ENCODE measurements around the gene IL16. TPM values are rescaled to one million over a fixed set of nuclear protein-coding genes. Genes with fewer than 3 reads are reported as not detected.

Gene IL16
- total RNA-seq, 2 experiments from 2014 or later = 76.0 to 81.3 TPM

DNA sequence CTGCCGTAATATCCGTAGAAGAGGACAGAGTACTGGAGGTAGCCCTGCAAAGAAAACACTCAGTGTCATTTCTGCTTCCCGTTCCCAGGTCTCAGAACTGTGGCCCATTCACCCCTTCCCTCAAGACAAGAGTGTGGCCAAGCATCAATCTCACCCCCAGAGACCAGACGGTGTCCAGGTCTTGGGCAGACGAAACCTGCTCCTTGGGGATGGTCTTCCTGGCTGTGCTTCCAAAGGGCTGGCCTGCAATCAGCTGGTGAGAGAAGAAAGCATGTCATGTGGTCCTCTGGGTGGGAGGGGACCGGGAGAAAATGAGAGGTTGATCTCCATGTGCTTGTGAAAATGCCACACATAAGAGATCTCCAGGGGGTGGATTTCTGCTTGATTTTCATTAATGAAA is 161.6 kb downstream of the IL16 start:
- TF ChIP-seq, protein P1, sequence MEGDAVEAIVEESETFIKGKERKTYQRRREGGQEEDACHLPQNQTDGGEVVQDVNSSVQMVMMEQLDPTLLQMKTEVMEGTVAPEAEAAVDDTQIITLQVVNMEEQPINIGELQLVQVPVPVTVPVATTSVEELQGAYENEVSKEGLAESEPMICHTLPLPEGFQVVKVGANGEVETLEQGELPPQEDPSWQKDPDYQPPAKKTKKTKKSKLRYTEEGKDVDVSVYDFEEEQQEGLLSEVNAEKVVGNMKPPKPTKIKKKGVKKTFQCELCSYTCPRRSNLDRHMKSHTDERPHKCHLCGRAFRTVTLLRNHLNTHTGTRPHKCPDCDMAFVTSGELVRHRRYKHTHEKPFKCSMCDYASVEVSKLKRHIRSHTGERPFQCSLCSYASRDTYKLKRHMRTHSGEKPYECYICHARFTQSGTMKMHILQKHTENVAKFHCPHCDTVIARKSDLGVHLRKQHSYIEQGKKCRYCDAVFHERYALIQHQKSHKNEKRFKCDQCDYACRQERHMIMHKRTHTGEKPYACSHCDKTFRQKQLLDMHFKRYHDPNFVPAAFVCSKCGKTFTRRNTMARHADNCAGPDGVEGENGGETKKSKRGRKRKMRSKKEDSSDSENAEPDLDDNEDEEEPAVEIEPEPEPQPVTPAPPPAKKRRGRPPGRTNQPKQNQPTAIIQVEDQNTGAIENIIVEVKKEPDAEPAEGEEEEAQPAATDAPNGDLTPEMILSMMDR (conservative IDR thresholded peaks at IDR 0.05; ENCODE audit: low read length) = no peak
- no peak for TF ChIP-seq EZH2phosphoT487 (IDR thresholded peaks at IDR 0.05; ENCODE audit: borderline replicate concordance, low read depth, low read length)
- H3K4me2 ChIP-seq (ENCODE audit: low read length) = no peak overlapping the region
- H3K9me2 ChIP-seq (ENCODE audit: insufficient read depth, low read length) = no peaks in the 10 kb centered on the region; the same call in 1 of the 2 replicates
- intact Hi-C loops (cut with micrococcal nuclease; ENCODE audit: unreplicated experiment) = no loop called here
- CTCF ChIA-PET (ENCODE audit: unreplicated experiment) = no interaction called here
- H3K4me1 ChIP-seq (ENCODE audit: insufficient read depth, low read length, poor library complexity, severe bottlenecking) = no peaks in the 10 kb centered on the region
- H3K9me3 ChIP-seq (ENCODE audit: low read length) = no peaks in the 10 kb centered on the region
- no peak overlapping the region for H2AFZ ChIP-seq (ENCODE audit: low read length)
- DNase-seq (ENCODE audit: low spot score) = no peak
- H3K27ac ChIP-seq (ENCODE audit: low read depth, low read length, poor library complexity, severe bottlenecking) = no peak overlapping the region
- H3K36me3 ChIP-seq (ENCODE audit: insufficient read depth, low read length) = no peaks in the 10 kb centered on the region
- POLR2A ChIA-PET = no interaction called here
- H3K79me2 ChIP-seq (ENCODE audit: insufficient read depth, low read depth, low read length) = no peaks in the 10 kb centered on the region
- H3K4me3 ChIP-seq (ENCODE audit: low read depth, low read length, poor library complexity, severe bottlenecking) = no peak overlapping the region
- H4K20me1 ChIP-seq (ENCODE audit: insufficient read depth, low read length) = no peaks in the 10 kb centered on the region
- BruUV-seq (replicated peaks) = no TSS peak

DNA sequence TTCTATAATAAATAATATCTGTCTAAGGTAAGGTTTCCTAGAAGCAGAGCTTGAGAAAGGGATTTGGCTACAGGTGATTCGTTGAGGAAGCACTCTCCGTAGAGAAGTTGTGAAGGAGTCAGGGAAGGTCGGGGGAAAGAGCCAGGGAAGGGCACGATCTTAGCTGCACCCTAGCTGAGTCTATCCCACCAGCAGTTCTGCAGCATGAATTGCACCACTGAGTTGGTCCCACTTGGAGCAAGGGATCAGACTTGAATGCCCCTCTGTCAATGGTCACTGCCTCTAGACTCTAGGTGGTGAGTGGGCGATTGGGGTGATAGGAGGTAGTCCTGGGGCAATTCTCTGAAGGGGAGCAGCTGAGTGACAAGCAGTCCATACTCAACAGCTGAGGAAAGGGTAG is 163.8 kb downstream of the IL16 start:
- ChIA-PET CTCF (ENCODE audit: unreplicated experiment) (no interaction called here), POLR2A (interaction anchor here (0.6 kb wide), 1 partner anchor 1391 kb away, joined by 3 read pairs; no protein-coding TSS in a partner anchor)
- no TSS peak for BruUV-seq (replicated peaks)
- H2AFZ ChIP-seq (ENCODE audit: low read length) = no peak overlapping the region
- intact Hi-C loops (cut with micrococcal nuclease; ENCODE audit: unreplicated experiment) = no loop called here
- no peak overlapping the region for H3K4me2 ChIP-seq (ENCODE audit: low read length)
- H3K4me3 ChIP-seq (ENCODE audit: low read depth, low read length, poor library complexity, severe bottlenecking) = no peak overlapping the region
- TF ChIP-seq, protein P1 (conservative IDR thresholded peaks at IDR 0.05; ENCODE audit: low read length) = no peak
- no peak for TF ChIP-seq EZH2phosphoT487 (IDR thresholded peaks at IDR 0.05; ENCODE audit: borderline replicate concordance, low read depth, low read length)
- DNase-seq (ENCODE audit: low spot score) = no peak
- no peaks in the 10 kb centered on the region for H3K36me3 ChIP-seq (ENCODE audit: insufficient read depth, low read length)
- no peak overlapping the region for H3K27ac ChIP-seq (ENCODE audit: low read depth, low read length, poor library complexity, severe bottlenecking)
- no peaks in the 10 kb centered on the region for H3K4me1 ChIP-seq (ENCODE audit: insufficient read depth, low read length, poor library complexity, severe bottlenecking)
- H4K20me1 ChIP-seq (ENCODE audit: insufficient read depth, low read length) = no peaks in the 10 kb centered on the region
- no peaks in the 10 kb centered on the region for H3K79me2 ChIP-seq (ENCODE audit: insufficient read depth, low read depth, low read length)
- no peaks in the 10 kb centered on the region for H3K9me3 ChIP-seq (ENCODE audit: low read length)
- no peaks in the 10 kb centered on the region; the same call in 1 of the 2 replicates for H3K9me2 ChIP-seq (ENCODE audit: insufficient read depth, low read length)

DNA sequence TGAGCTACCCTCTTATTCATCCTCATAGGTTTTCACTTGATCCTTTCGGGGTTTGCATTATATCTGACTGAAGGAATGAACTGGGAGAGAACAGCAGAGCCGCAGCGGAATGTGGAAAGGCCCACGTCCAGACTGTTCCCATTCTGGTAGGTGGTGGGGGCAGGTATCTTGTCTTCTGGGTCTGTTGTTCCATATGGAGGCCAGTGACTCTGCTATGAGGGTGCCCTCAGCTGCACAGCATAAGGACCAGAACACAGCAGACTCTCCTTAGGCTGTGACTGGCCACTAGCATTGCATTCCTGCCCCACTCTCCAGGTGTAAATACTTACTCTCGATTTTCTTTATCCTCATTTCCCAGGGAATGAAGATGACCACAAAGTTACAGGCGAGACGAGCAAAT is 165.2 kb downstream of the IL16 start:
- BruUV-seq (replicated peaks) = no TSS peak
- TF ChIP-seq, protein P1 (conservative IDR thresholded peaks at IDR 0.05; ENCODE audit: low read length) = no peak
- no peak for TF ChIP-seq EZH2phosphoT487 (IDR thresholded peaks at IDR 0.05; ENCODE audit: borderline replicate concordance, low read depth, low read length)
- ChIA-PET CTCF (ENCODE audit: unreplicated experiment) (no interaction called here), POLR2A (interaction anchor here (0.6 to 0.8 kb wide), 2 partner anchors 8 to 1476 kb away, joined by 3 to 4 read pairs; no protein-coding TSS in a partner anchor)
- H3K4me3 ChIP-seq (ENCODE audit: low read depth, low read length, poor library complexity, severe bottlenecking) = no peak overlapping the region
- H2AFZ ChIP-seq (ENCODE audit: low read length) = no peak overlapping the region
- no peak overlapping the region for H3K27ac ChIP-seq (ENCODE audit: low read depth, low read length, poor library complexity, severe bottlenecking)
- no peaks in the 10 kb centered on the region for H3K4me1 ChIP-seq (ENCODE audit: insufficient read depth, low read length, poor library complexity, severe bottlenecking)
- intact Hi-C loops (cut with micrococcal nuclease; ENCODE audit: unreplicated experiment) = no loop called here
- no peak for DNase-seq (ENCODE audit: low spot score)
- no peaks in the 10 kb centered on the region for H3K79me2 ChIP-seq (ENCODE audit: insufficient read depth, low read depth, low read length)
- no peak overlapping the region for H3K4me2 ChIP-seq (ENCODE audit: low read length)
- no peaks in the 10 kb centered on the region for H3K36me3 ChIP-seq (ENCODE audit: insufficient read depth, low read length)
- no peaks in the 10 kb centered on the region for H4K20me1 ChIP-seq (ENCODE audit: insufficient read depth, low read length)
- no peaks in the 10 kb centered on the region; the same call in 1 of the 2 replicates for H3K9me2 ChIP-seq (ENCODE audit: insufficient read depth, low read length)
- no peaks in the 10 kb centered on the region for H3K9me3 ChIP-seq (ENCODE audit: low read length)

Data from OCI-LY7 (cell line).